ENCODE results near the gene ZNF276. TPM values are rescaled to one million over a fixed set of nuclear protein-coding genes. Genes with fewer than 3 reads are reported as not detected.

The ZNF276 gene
- total RNA-seq, 1 donor from 2014 or later: 12.9 TPM

DNA sequence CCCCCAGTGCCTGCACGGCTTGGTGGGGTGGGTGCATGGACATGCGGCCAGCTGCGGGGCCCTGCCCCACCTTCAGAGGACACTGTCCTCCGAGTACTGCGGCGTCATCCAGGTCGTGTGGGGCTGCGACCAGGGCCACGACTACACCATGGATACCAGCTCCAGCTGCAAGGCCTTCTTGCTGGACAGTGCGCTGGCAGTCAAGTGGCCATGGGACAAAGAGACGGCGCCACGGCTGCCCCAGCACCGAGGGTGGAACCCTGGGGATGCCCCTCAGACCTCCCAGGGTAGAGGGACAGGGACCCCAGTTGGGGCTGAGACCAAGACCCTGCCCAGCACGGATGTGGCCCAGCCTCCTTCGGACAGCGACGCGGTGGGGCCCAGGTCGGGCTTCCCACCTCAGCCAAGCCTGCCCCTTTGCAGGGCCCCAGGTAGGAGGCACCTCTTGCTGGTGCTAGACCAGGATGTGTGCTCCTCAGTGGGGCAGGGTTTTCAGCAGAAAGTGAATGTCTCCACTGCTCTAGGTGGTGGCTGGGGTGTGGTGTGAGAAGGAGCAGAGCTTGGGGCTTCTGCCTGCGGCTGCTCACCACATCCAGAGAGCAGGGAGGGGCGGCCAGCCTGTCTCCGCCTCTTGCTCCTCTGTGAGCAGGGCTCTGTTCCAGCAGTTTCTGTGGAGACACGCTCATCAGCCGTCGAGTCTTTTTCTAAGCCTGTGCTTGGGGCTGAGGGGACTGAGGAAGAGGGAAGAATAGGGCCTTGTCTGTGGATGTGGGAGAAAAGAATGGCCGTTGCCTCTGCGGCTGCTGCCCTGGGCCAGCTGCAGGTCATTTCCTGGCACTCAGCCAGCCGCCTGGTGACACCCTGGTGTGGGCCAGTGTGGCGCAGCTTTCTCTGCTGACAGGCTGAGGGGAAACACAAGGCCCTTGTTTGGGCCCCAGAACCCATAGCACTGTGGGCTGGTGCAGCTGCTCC is 2.2 kb downstream of the ZNF276 start:
- Histone ChIP-seq H3K9me3 (replicated peaks) (no peaks in the 10 kb centered on the region), H3K4me3 (peak overlapping the region; percentile 83), H3K27ac (replicated peaks) (peak overlapping the region; percentile 100), H3K36me3 (peaks cover 46% of the 10 kb centered on the region), H3K4me1 (peaks cover 55% of the 10 kb centered on the region), H3K27me3 (ENCODE audit: low read depth) (no peaks in the 10 kb centered on the region)
- TF ChIP-seq, protein P1, sequence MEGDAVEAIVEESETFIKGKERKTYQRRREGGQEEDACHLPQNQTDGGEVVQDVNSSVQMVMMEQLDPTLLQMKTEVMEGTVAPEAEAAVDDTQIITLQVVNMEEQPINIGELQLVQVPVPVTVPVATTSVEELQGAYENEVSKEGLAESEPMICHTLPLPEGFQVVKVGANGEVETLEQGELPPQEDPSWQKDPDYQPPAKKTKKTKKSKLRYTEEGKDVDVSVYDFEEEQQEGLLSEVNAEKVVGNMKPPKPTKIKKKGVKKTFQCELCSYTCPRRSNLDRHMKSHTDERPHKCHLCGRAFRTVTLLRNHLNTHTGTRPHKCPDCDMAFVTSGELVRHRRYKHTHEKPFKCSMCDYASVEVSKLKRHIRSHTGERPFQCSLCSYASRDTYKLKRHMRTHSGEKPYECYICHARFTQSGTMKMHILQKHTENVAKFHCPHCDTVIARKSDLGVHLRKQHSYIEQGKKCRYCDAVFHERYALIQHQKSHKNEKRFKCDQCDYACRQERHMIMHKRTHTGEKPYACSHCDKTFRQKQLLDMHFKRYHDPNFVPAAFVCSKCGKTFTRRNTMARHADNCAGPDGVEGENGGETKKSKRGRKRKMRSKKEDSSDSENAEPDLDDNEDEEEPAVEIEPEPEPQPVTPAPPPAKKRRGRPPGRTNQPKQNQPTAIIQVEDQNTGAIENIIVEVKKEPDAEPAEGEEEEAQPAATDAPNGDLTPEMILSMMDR (IDR thresholded peaks at IDR 0.05; ENCODE audit: borderline replicate concordance): no peak
- intact Hi-C loops (cut with micrococcal nuclease): no loop called here
- peak; percentile 62 for DNase-seq

DNA sequence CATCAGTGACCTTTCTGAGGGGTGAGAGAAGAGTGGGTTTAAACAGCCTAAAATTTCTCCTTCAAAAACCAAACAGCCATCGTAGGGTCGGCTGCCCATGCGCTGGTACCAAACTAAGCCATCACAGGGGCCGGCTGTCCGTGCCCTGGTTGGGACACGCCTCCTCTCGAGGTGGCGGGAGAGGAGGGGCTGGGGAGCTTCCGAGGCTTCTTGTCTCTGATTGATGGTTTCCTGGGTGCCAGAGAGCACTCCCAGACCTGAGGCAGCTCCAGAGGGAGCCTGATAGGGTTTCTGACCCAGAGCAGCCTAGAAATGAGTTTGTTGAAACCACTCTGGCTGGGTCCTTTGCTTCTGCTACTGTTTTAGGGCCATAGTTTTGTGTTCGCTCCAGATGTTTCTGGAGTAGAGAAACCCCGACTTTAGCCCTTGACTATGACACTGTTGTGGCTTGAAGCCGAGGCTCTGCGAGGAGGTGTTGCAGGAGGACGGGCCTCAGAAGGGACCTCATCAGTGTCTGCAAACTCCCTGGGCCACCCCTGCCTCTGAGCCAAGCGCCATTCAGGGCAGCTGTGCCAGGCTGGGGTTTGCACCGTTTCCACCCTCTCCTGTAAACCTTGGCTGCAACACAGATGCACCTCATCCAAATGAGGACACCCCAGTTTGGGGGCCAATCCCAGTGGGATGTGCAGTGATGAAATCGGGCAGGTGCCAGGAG is 6.2 kb downstream of the ZNF276 start:
- DNase-seq: no peak
- intact Hi-C loops (cut with micrococcal nuclease): no loop called here
- Histone ChIP-seq H3K36me3 (peaks cover 82% of the 10 kb centered on the region), H3K27me3 (ENCODE audit: low read depth) (no peaks in the 10 kb centered on the region), H3K9me3 (replicated peaks) (no peaks in the 10 kb centered on the region), H3K27ac (replicated peaks) (no peak overlapping the region), H3K4me1 (peaks cover 31% of the 10 kb centered on the region), H3K4me3 (no peak overlapping the region)
- TF ChIP-seq, protein P1 (IDR thresholded peaks at IDR 0.05; ENCODE audit: borderline replicate concordance): no peak

DNA sequence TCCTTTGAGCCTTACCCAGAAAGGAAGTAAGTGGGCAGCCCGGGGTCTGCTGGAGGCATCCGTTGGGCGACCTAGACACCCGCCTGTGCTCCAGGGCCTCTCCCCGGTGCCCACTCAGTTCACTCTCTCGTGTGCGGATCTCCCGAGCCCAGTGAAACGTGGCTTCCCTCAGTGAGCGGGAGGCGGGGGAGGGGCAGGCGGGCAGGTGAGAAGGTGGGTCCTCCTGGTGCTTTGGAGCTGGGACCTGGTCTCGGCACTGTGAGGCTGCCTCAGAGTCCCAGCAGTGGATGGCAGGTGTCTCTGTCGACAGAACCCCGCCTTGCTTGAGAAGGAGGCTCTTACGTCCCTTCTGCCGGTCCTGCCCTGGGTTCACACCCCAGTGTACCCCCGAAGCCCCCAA is 8.0 kb downstream of the ZNF276 start:
- Histone ChIP-seq H3K4me3 (no peak overlapping the region), H3K27ac (replicated peaks) (no peak overlapping the region), H3K9me3 (replicated peaks) (no peaks in the 10 kb centered on the region), H3K4me1 (peaks cover 14% of the 10 kb centered on the region), H3K36me3 (peaks cover 82% of the 10 kb centered on the region), H3K27me3 (ENCODE audit: low read depth) (no peaks in the 10 kb centered on the region)
- no peak for DNase-seq
- TF ChIP-seq, protein P1 (IDR thresholded peaks at IDR 0.05; ENCODE audit: borderline replicate concordance): no peak
- intact Hi-C loops (cut with micrococcal nuclease): no loop called here

DNA sequence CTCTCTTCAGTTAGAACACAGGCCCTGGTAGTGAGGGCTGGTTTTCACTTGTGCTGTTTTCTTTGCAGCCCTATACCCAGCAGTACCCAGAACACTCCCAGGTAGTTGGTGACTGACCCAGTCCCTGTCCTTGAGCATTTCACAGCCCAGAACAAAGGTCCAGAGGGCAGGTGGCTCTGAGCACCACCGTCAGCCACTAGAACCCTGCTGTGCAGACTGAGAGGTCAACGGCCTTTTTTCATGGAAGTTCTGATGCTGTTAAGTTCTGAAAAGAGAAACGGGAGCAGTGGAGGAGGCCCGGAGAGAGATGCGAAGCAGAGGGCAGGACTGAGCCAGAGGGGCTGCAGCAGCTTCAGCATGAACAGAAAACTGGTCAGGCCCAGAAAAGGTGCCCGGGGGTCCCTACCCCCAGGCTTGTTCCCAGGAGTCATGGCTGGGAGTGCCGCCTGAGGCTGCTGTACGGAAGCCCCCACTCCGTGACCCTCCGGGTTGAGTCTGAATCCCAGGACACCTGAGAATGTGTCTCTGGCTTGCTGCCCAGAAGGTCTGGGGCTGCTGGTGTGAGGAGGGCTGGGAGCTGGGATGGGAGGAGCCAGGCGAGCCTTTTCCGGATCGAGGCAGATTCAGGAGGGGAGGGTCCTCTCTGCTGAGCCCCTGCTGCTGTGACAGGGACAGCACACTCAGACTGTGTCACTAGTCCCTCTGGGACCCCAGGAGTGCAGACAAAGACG is 8.7 kb downstream of the ZNF276 start:
- H3K36me3 ChIP-seq: peaks cover 84% of the 10 kb centered on the region
- no peaks in the 10 kb centered on the region for H3K27me3 ChIP-seq (ENCODE audit: low read depth)
- no peak overlapping the region for H3K4me3 ChIP-seq
- H3K4me1 ChIP-seq: peaks cover 7% of the 10 kb centered on the region
- intact Hi-C loops (cut with micrococcal nuclease): no loop called here
- H3K9me3 ChIP-seq (replicated peaks): no peaks in the 10 kb centered on the region
- TF ChIP-seq, protein P1 (IDR thresholded peaks at IDR 0.05; ENCODE audit: borderline replicate concordance): no peak
- DNase-seq: no peak
- no peak overlapping the region for H3K27ac ChIP-seq (replicated peaks)

DNA sequence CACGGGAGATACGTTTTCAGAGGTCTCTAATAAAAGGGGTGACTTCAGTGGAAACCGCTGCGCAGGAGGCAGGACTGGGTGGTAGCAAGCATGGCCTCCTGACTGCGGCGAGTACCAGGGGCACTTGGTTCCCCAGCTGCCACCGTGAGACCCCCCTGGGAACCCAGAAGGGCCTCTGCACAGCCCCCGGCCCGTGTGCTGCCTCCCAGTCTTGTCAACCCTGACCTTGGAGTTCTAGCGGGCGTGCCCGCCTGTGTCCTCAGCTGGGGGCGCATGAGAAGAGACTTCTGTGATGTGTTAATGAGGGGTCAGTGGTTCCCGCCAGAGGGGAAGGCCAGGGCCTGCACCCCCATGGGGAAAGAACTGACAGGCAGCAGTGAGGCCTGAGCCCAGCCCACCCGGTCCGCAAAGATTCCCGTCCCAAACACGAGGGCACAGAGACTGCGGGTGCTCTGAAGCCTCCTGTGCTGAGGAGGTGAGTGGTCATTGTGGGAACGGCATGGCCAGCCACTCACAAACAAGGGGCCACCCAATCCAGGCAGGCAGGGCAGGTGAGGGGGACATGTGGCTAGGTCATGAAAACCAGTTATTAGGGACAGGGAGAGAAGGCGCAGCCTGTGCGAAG is 9.4 kb downstream of the ZNF276 start:
- H3K27ac ChIP-seq (replicated peaks): no peak overlapping the region
- peaks cover 91% of the 10 kb centered on the region for H3K36me3 ChIP-seq
- intact Hi-C loops (cut with micrococcal nuclease): no loop called here
- H3K4me1 ChIP-seq: peaks cover 5% of the 10 kb centered on the region
- H3K27me3 ChIP-seq (ENCODE audit: low read depth): no peaks in the 10 kb centered on the region
- H3K4me3 ChIP-seq: no peak overlapping the region
- TF ChIP-seq, protein P1 (IDR thresholded peaks at IDR 0.05; ENCODE audit: borderline replicate concordance): no peak
- no peak for DNase-seq
- H3K9me3 ChIP-seq (replicated peaks): no peaks in the 10 kb centered on the region
